Mucosa of descending colon (tissue), 3 donors: ENCODE data around the gene TIPRL. TPM values are rescaled to one million over a fixed set of nuclear protein-coding genes. Genes with fewer than 3 reads are reported as not detected.
"Not testable (repeated sequence)": the region's sequence is repeated elsewhere in the genome, so short reads cannot be mapped to it uniquely, and the experiment has no call there.

Source experiments
- ATAC-seq: fragments of 200-7000 bp; cut with Tn5 transposase; one replicate; pipeline ENCODE4 v1.9.1; 2020; ENCODE audit warnings: mild to moderate bottlenecking, moderate library complexity
- DNase-seq, 3 donors: peaks; one replicate each; pipeline ENCODE4 v3.0.0-alpha.2; 2020
- H3K36me3 ChIP-seq: fragments of 200-600 bp; one replicate; pipeline ENCODE4 v1.8.0; 2021; ENCODE audit warnings: low read depth, mild to moderate bottlenecking
- H3K4me1 ChIP-seq: fragments of 200-600 bp; one replicate; pipeline ENCODE4 v1.8.0; 2021; ENCODE audit warnings: low read depth, mild to moderate bottlenecking
- H3K4me3 ChIP-seq: fragments of 200-600 bp; one replicate; pipeline ENCODE4 v1.8.0; 2021; ENCODE audit warnings: mild to moderate bottlenecking
- H3K9me3 ChIP-seq: fragments of 200-600 bp; one replicate; pipeline ENCODE4 v1.8.0; 2021; ENCODE audit warnings: mild to moderate bottlenecking
- CTCF ChIP-seq: fragments of 200-600 bp; IDR thresholded peaks from one replicate; pipeline ENCODE4 v1.8.0; 2022; ENCODE audit warnings: antibody characterized with exemption, mild to moderate bottlenecking
- intact Hi-C, 2 donors: fragments of 100-400 bp; cut with DNase I in 1 of 2; cut with micrococcal nuclease in 1 of 2; formaldehyde crosslinking; loops; one replicate each; pipeline versions ENCODE4 v1.11.0 to v1.11.1; 2022; cut with DNase I, micrococcal nuclease
- total RNA-seq, 3 donors: library from RNA; stranded (reverse); fragmentation: NEBNext Ultra II Directional in 2 of 3; extraction: Animal tissue kit (Norgen Biotek cat#: 25700) in 2 of 3; gene quantifications; one replicate each; pipeline versions ENCODE4 v1.2.1 to v1.2.4, GENCODE V29; 2021 to 2023
- donor health status: DM: no; HTN: no; CAD: no; lungs with moderate emphysema.
- donor health status: DM: no; HTN: no; CAD: no.
- donor health status: DM: no; HTN: yes; CAD: no.

TIPRL gene
- total RNA-seq, 3 donors from 2014 or later, result 30.1 to 37.4 (median 33.5) TPM

GRCh38 chr1:168206111-168206510 lies 27.3 kb downstream of the TIPRL start:
- no peak overlapping the region for H3K4me3 ChIP-seq

GRCh38 chr1:168207673-168208072 lies 28.9 kb downstream of the TIPRL start:
- DNase-seq, H3K4me3 ChIP-seq, H3K36me3 ChIP-seq, H3K4me1 ChIP-seq, intact Hi-C loops, H3K9me3 ChIP-seq, ATAC-seq: not testable (repeated sequence)

More at GRCh38 chr1:168206111-168206510, 27.3 kb downstream of the TIPRL start:
- TF ChIP-seq CTCF, result no peak
- DNase-seq, result no peak
- Histone ChIP-seq H3K36me3 (no peaks in the 10 kb centered on the region), H3K4me1 (no peaks in the 10 kb centered on the region), H3K9me3 (no peaks in the 10 kb centered on the region)
- no peak for ATAC-seq
- intact Hi-C loops, result no loop called here

- intact Hi-C loops, result no loop called here
- ATAC-seq (peak; percentile 96), DNase-seq (peak in 1 of 3 donors; percentile 39)
- H3K4me1 ChIP-seq, result no peaks in the 10 kb centered on the region
- no peaks in the 10 kb centered on the region for H3K36me3 ChIP-seq
- H3K4me3 ChIP-seq, result no peak overlapping the region
- H3K9me3 ChIP-seq, result no peaks in the 10 kb centered on the region
- TF ChIP-seq CTCF, result no peak
Measured at GRCh38 chr1:168210312-168210711, 31.6 kb downstream of the TIPRL start.

- H3K9me3 ChIP-seq, result no peaks in the 10 kb centered on the region
- no peak for TF ChIP-seq CTCF
- no peaks in the 10 kb centered on the region for H3K36me3 ChIP-seq
- ATAC-seq, result no peak
- no peak overlapping the region for H3K4me3 ChIP-seq
- DNase-seq, result no peak
- intact Hi-C loops, result no loop called here
- H3K4me1 ChIP-seq, result no peaks in the 10 kb centered on the region
Measured at GRCh38 chr1:168213349-168213748, 34.6 kb downstream of the TIPRL start.

GRCh38 chr1:168216171-168216570 lies 37.4 kb downstream of the TIPRL start:
- no peak overlapping the region for H3K4me3 ChIP-seq
- no peaks in the 10 kb centered on the region for H3K36me3 ChIP-seq
- no peaks in the 10 kb centered on the region for H3K4me1 ChIP-seq
- intact Hi-C loops, result no loop called here
- TF ChIP-seq CTCF, result no peak
- DNase-seq, result no peak
- no peak for ATAC-seq
- no peaks in the 10 kb centered on the region for H3K9me3 ChIP-seq

- Histone ChIP-seq H3K36me3 (no peaks in the 10 kb centered on the region), H3K4me1 (no peaks in the 10 kb centered on the region), H3K4me3 (no peak overlapping the region), H3K9me3 (no peaks in the 10 kb centered on the region)
- DNase-seq (no peak), ATAC-seq (no peak)
- intact Hi-C loops, result no loop called here
- no peak for TF ChIP-seq CTCF
Measured at GRCh38 chr1:168217664-168218063, 38.9 kb downstream of the TIPRL start.
